Smooth muscle cell of the pulmonary artery (primary cell): ENCODE data around the gene GGA2. TPM values are rescaled to one million over a fixed set of nuclear protein-coding genes. Genes with fewer than 3 reads are reported as not detected.

Experiments used
- total RNA-seq: library from RNA; depleted of rRNA; stranded (reverse); fragments of >200 nt; gene quantifications from 2 replicates; pipeline ENCODE4 v1.2.3, GENCODE V29; 2014

Gene GGA2
- 25.2 and 27.7 TPM in 2 replicates for total RNA-seq

GRCh38 chr16:23510164-23510914 is at the start of gene GGA2:
TSS of gene GGA2 (minus strand) at chr16:23510494. CDS start at chr16:23510411, 83 bp downstream.

GRCh38 chr16:23556881-23557778 is 46.8 kb upstream of the GGA2 start, which contains the start of the genes EARS2 and UBFD1:
TSS of gene EARS2 (minus strand) at chr16:23557350. CDS start at chr16:23557343, 7 bp downstream.
TSS of gene UBFD1 (plus strand) at chr16:23557727. CDS start at chr16:23557743, 16 bp downstream.

GRCh38 chr16:23452572-23453337 is 57.5 kb downstream of the GGA2 start, which contains the start of gene COG7:
TSS of gene COG7 (minus strand) at chr16:23453189. CDS start at chr16:23452994, 195 bp downstream.

Other genes with a start within 250 kb of the GGA2 start
- gene SCNN1B, start 208.2 kb downstream of the GGA2 start, total RNA-seq = not detected in 2 replicates
- gene COG7, start 57.3 kb downstream of the GGA2 start, total RNA-seq = 22.8 and 23.6 TPM in 2 replicates
- gene EARS2, start 46.9 kb upstream of the GGA2 start, total RNA-seq = 42.0 and 67.0 TPM in 2 replicates
- 121 and 134 TPM in 2 replicates for gene UBFD1, start 47.2 kb upstream of the GGA2 start, total RNA-seq
- gene NDUFAB1, start 85.8 kb upstream of the GGA2 start, total RNA-seq = 71.2 and 76.4 TPM in 2 replicates
- 6.3 and 8.3 TPM in 2 replicates for gene PALB2, start 130.8 kb upstream of the GGA2 start, total RNA-seq
- 52.8 and 54.6 TPM in 2 replicates for gene DCTN5, start 131.0 kb upstream of the GGA2 start, total RNA-seq
- 3.7 and 9.8 TPM in 2 replicates for gene PLK1, start 168.4 kb upstream of the GGA2 start, total RNA-seq
- not detected in 2 replicates for gene ERN2, start 202.7 kb upstream of the GGA2 start, total RNA-seq
- not detected in 2 replicates for gene CHP2, start 244.5 kb upstream of the GGA2 start, total RNA-seq